Osteoblast (primary cell): Measurements from ENCODE around the gene COQ4. TPM values are rescaled to one million over a fixed set of nuclear protein-coding genes. Genes with fewer than 3 reads are reported as not detected.

ENCODE experiments used
- total RNA-seq: library from RNA; depleted of rRNA; stranded (reverse); fragments of >200 nt; gene quantifications from 2 replicates; pipeline ENCODE4 v1.2.3, GENCODE V29; 2012

COQ4 gene
- total RNA-seq, 1 donor, result 34.7 TPM

Other genes with a start within 250 kb of the COQ4 start
- 42.7 and 50.3 TPM in 2 replicates for gene PTGES2, start 195.1 kb upstream of the COQ4 start, total RNA-seq
- not detected in 2 replicates for gene LCN2, start 173.4 kb upstream of the COQ4 start, total RNA-seq
- gene BBLN, start 162.6 kb upstream of the COQ4 start, total RNA-seq, result 24.5 and 33.3 TPM in 2 replicates
- gene CIZ1, start 131.3 kb upstream of the COQ4 start, total RNA-seq, result 33.7 and 40.1 TPM in 2 replicates
- 3.6 and 6.5 TPM in 2 replicates for gene DNM1, start 119.5 kb upstream of the COQ4 start, total RNA-seq
- 121 and 137 TPM in 2 replicates for gene GOLGA2, start 46.8 kb upstream of the COQ4 start, total RNA-seq
- 19.2 and 20.3 TPM in 2 replicates for gene SWI5, start 46.6 kb upstream of the COQ4 start, total RNA-seq
- 16.2 and 16.3 TPM in 2 replicates for gene TRUB2, start 392 bp upstream of the COQ4 start, total RNA-seq
- 21.4 and 23.0 TPM in 2 replicates for gene SLC27A4, start 17.7 kb downstream of the COQ4 start, total RNA-seq
- gene URM1, start 48.5 kb downstream of the COQ4 start, total RNA-seq, result 29.2 and 35.1 TPM in 2 replicates
- gene CERCAM, start 98.0 kb downstream of the COQ4 start, total RNA-seq, result 186 and 195 TPM in 2 replicates
- 25.9 and 26.4 TPM in 2 replicates for gene ODF2, start 133.2 kb downstream of the COQ4 start, total RNA-seq
- 17.1 and 19.2 TPM in 2 replicates for gene GLE1, start 181.9 kb downstream of the COQ4 start, total RNA-seq
- 324 and 354 TPM in 2 replicates for gene SPTAN1, start 229.7 kb downstream of the COQ4 start, total RNA-seq